NCI-H2227 (cell line): ENCODE results near the gene RIN1.
"Not testable (repeated sequence)": the region's sequence is repeated elsewhere in the genome, so short reads cannot be mapped to it uniquely, and the experiment has no call there.

Experiments used
- DNase-seq: peaks from one replicate; lab custom pipeline; 2025; ENCODE audit not compliant: unreplicated experiment; lab: John Stamatoyannopoulos, UW

RIN1 gene

GRCh38 chr11:66336234-66337102 is at the start of gene RIN1:
TSS of gene RIN1 (minus strand) at chr11:66336434. CDS start at chr11:66336402, 32 bp downstream.
- DNase-seq = peak; percentile 63

GRCh38 chr11:66384316-66384715 is 48.1 kb upstream of the RIN1 start:
- DNase-seq = not testable (repeated sequence)

- DNase-seq = not testable (repeated sequence)
Measured at GRCh38 chr11:66380264-66380663, 44.0 kb upstream of the RIN1 start.

- DNase-seq = not testable (repeated sequence)
Measured at GRCh38 chr11:66373690-66374287, 37.6 kb upstream of the RIN1 start.

GRCh38 chr11:66373265-66373664 is 37.0 kb upstream of the RIN1 start:
- DNase-seq = no peak

GRCh38 chr11:66371627-66372415 is 35.6 kb upstream of the RIN1 start, which contains the start of gene SLC29A2:
TSS of gene SLC29A2 (minus strand) at chr11:66371760. CDS start at chr11:66371591, 169 bp downstream.
- DNase-seq = peak; percentile 93

- no peak for DNase-seq
Measured at GRCh38 chr11:66369073-66369894, 33.0 kb upstream of the RIN1 start.

GRCh38 chr11:66368484-66368883 is 32.2 kb upstream of the RIN1 start:
- DNase-seq = no peak

- no peak for DNase-seq
Measured at GRCh38 chr11:66367561-66368312, 31.5 kb upstream of the RIN1 start.

- no peak for DNase-seq
Measured at GRCh38 chr11:66366844-66367477, 30.7 kb upstream of the RIN1 start.

- no peak for DNase-seq
Measured at GRCh38 chr11:66365711-66366619, 29.7 kb upstream of the RIN1 start.

GRCh38 chr11:66365166-66365565 is 28.9 kb upstream of the RIN1 start:
- DNase-seq = no peak

- peak; percentile 64 for DNase-seq
Measured at GRCh38 chr11:66363805-66364535, 27.7 kb upstream of the RIN1 start.

- no peak for DNase-seq
Measured at GRCh38 chr11:66363187-66363601, 27.0 kb upstream of the RIN1 start.

- DNase-seq = no peak
Measured at GRCh38 chr11:66362481-66363147, 26.4 kb upstream of the RIN1 start.

- DNase-seq = no peak
Measured at GRCh38 chr11:66361502-66361941, 25.3 kb upstream of the RIN1 start.
